Panc1 (cell line): ENCODE measurements around the gene OSTC.

ENCODE experiments used
- CTCF ChIP-seq: fragments of 450-650 bp; IDR thresholded peaks from 2 replicates; pipeline ENCODE4 v1.5.1; 2017; ENCODE audit warnings: mild to moderate bottlenecking
- POLR2AphosphoS5 ChIP-seq: IDR thresholded peaks from 2 replicates; pipeline ENCODE4 v1.6.1; 2012; ENCODE audit warnings: mild to moderate bottlenecking, low read depth, low read length, moderate library complexity
- SIN3A ChIP-seq: IDR thresholded peaks from 2 replicates; pipeline ENCODE4 v1.6.1; 2012; ENCODE audit warnings: low read depth, mild to moderate bottlenecking, low read length, moderate library complexity, borderline replicate concordance; ENCODE audit not compliant: insufficient read depth

GRCh38 chr4:108696160-108696559 is 45.8 kb downstream of the OSTC start:
- no peak for TF ChIP-seq CTCF
- no peak for TF ChIP-seq POLR2AphosphoS5
- no peak for TF ChIP-seq SIN3A
